SJCRH30 (cell line): ENCODE measurements around the gene ACBD4. TPM values are rescaled to one million over a fixed set of nuclear protein-coding genes. Genes with fewer than 3 reads are reported as not detected.

ENCODE experiments used
- DNase-seq, 2 experiments: peaks; one replicate each; pipeline ENCODE4 v3.0.0-alpha.2; 2015 to 2020
- H3K27ac ChIP-seq: fragments of 250-450 bp; sonication (Bioruptor Pico); 2 replicates; pipeline ENCODE4 v1.5.1; 2020; ENCODE audit warnings: mild to moderate bottlenecking, moderate library complexity
- H3K27me3 ChIP-seq: fragments of 250-450 bp; sonication (Bioruptor Pico); 2 replicates; pipeline ENCODE4 v1.5.1; 2020; ENCODE audit warnings: mild to moderate bottlenecking, moderate library complexity
- H3K36me3 ChIP-seq: fragments of 250-450 bp; sonication (Bioruptor Pico); 2 replicates; pipeline ENCODE4 v1.5.1; 2020; ENCODE audit warnings: mild to moderate bottlenecking, moderate library complexity
- H3K4me1 ChIP-seq: fragments of 250-450 bp; sonication (Bioruptor Pico); 2 replicates; pipeline ENCODE4 v1.5.1; 2020; ENCODE audit warnings: mild to moderate bottlenecking, moderate library complexity
- H3K4me3 ChIP-seq: fragments of 250-450 bp; sonication (Bioruptor Pico); 2 replicates; pipeline ENCODE4 v1.5.1; 2020; ENCODE audit warnings: mild to moderate bottlenecking, moderate library complexity
- H3K9me3 ChIP-seq: fragments of 250-450 bp; sonication (Bioruptor Pico); replicated peaks from 2 replicates; pipeline ENCODE4 v1.5.1; 2020; ENCODE audit warnings: mild to moderate bottlenecking, moderate library complexity
- total RNA-seq: library from RNA; depleted of rRNA; stranded (reverse); fragments of >200 nt; shearing (Covaris generic); gene quantifications from 2 replicates; pipeline ENCODE4 v1.2.3, GENCODE V29; 2014

The ACBD4 gene
- total RNA-seq, 1 experiment from 2014 or later: 0.61 TPM

DNA sequence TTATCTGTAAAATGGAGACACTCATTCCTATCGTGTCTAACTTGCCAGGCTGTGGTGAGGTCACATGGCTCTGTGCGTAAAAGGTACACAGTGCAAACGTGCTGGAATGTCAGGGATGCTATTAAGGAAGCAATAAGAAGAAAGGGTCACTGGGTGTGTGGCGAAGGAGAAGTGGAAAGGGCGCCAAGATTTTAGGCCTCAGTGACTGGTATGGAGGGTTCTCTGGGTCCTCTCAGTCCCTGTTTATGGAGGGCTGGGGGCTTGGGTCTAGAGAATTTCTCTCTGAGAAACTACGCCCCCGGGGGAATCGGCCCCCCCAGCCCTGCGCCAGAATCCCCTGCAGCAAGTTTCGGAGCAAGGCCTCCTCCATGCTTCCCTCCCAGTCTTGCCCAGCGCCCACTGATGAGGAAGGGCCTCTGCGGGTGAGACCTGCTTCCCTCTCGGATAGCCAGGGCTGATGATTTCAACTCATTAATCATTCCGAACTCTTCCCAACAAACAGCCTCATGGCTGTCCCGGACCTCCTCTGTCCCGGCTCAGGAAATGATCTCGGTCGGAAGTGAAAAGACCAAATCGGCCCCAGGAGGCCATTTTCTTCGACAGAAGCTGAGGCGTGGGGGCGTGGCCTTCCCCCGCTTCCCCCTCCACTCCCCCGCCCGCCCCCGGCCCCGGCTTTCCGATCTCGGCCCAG, 11.5 kb downstream of the ACBD4 start:
- H3K4me1 ChIP-seq: peaks cover 16% of the 10 kb centered on the region; the same call in 1 of the 2 replicates
- peak; percentile 80 to 89 for DNase-seq

GRCh38 chr17:45147581-45148182, 12.2 kb downstream of the ACBD4 start:
- H3K9me3 ChIP-seq: no peaks in the 10 kb centered on the region
- H3K27me3 ChIP-seq: no peaks in the 10 kb centered on the region
- peak overlapping the region; percentile 98 for H3K27ac ChIP-seq
- DNase-seq: peak; percentile 85 to 93
- H3K36me3 ChIP-seq: no peaks in the 10 kb centered on the region
- peaks cover 16% of the 10 kb centered on the region; the same call in 1 of the 2 replicates for H3K4me1 ChIP-seq
- peak overlapping the region; percentile 71 for H3K4me3 ChIP-seq

More for the DNA sequence above, 11.5 kb downstream of the ACBD4 start:
- no peaks in the 10 kb centered on the region for H3K9me3 ChIP-seq
- H3K27ac ChIP-seq: peak overlapping the region; percentile 98
- H3K27me3 ChIP-seq: no peaks in the 10 kb centered on the region
- H3K4me3 ChIP-seq: peak overlapping the region; percentile 71
- H3K36me3 ChIP-seq: no peaks in the 10 kb centered on the region

- H3K4me3 ChIP-seq: peak within 1 kb of the TSS; percentile 80
Observed at GRCh38 chr17:45148183-45149036, 12.9 kb downstream of the ACBD4 start, which contains the start of gene HEXIM1. Gene HEXIM1, plus strand, starts transcription at chr17:45148475. Its CDS starts 716 bp downstream, at chr17:45149191.

GRCh38 chr17:45149037-45149668, 13.7 kb downstream of the ACBD4 start:
- H3K9me3 ChIP-seq: no peaks in the 10 kb centered on the region
- H3K4me3 ChIP-seq: peak overlapping the region; percentile 80
- peak overlapping the region; percentile 32 for H3K27ac ChIP-seq
- H3K4me1 ChIP-seq: peaks cover 16% of the 10 kb centered on the region; the same call in 1 of the 2 replicates
- H3K36me3 ChIP-seq: no peaks in the 10 kb centered on the region
- peak; percentile 90 to 92 for DNase-seq
- no peaks in the 10 kb centered on the region for H3K27me3 ChIP-seq

More at GRCh38 chr17:45148183-45149036, 12.9 kb downstream of the ACBD4 start, which contains the start of gene HEXIM1:
- Histone ChIP-seq H3K36me3 (no peaks in the 10 kb centered on the region), H3K4me1 (peaks cover 16% of the 10 kb centered on the region; the same call in 1 of the 2 replicates), H3K27me3 (no peaks in the 10 kb centered on the region), H3K9me3 (no peaks in the 10 kb centered on the region), H3K27ac (peak within 1 kb of the TSS; percentile 98)
- peak; percentile 99 to 100 for DNase-seq

- DNase-seq: peak; percentile 52 to 68
- H3K36me3 ChIP-seq: no peaks in the 10 kb centered on the region
- peak overlapping the region; percentile 80 for H3K4me3 ChIP-seq
- peak overlapping the region; percentile 32 for H3K27ac ChIP-seq
- peaks cover 16% of the 10 kb centered on the region; the same call in 1 of the 2 replicates for H3K4me1 ChIP-seq
- no peaks in the 10 kb centered on the region for H3K27me3 ChIP-seq
- no peaks in the 10 kb centered on the region for H3K9me3 ChIP-seq
Observed at GRCh38 chr17:45149669-45150664, 14.5 kb downstream of the ACBD4 start.

DNA sequence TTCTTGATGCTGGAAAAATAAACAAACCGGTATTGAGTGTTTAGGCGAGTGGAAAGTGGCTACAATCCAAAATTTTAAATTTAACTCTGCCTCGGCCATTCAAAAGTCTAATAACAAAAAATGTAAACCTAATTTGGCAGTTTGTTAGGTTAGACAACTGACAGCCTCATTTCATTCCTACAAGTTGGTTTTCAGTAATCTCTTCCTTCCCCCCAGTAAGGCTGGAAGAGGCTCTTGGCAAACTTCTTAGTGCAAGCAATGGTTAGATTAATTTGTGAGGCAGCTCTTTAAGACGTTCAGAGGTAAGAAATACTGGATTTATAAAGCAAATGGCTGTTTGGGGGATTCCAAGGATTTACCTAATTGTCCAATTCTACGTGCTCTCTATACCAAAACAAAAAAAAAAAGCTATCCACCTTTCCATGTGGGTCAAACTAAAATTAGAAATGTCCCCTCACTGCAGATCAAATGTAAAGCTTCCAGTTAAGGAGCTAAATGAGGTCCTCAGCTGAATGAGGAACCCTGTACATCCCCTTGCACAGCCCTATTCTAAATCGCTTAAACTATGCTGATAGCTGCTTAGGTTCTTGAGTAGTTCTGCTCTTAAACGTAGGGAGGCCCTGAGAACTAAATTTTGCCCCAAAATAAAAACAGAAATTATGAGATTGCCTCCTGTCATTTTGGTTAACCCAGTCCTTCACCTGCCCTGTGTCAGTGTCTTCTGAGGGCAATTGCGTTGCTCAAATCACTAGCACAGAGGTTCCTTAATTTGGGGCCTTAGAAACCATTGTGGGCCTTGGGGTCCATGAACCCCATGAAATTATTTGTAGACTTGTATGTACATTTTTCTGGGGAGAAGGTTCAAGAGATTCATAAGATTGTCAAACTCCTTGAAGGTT, 15.7 kb downstream of the ACBD4 start:
- no peak for DNase-seq
- H3K27me3 ChIP-seq: no peaks in the 10 kb centered on the region
- no peak overlapping the region for H3K27ac ChIP-seq
- no peaks in the 10 kb centered on the region for H3K36me3 ChIP-seq
- peaks cover 16% of the 10 kb centered on the region; the same call in 1 of the 2 replicates for H3K4me1 ChIP-seq
- peak overlapping the region; percentile 80 for H3K4me3 ChIP-seq
- no peaks in the 10 kb centered on the region for H3K9me3 ChIP-seq

DNA sequence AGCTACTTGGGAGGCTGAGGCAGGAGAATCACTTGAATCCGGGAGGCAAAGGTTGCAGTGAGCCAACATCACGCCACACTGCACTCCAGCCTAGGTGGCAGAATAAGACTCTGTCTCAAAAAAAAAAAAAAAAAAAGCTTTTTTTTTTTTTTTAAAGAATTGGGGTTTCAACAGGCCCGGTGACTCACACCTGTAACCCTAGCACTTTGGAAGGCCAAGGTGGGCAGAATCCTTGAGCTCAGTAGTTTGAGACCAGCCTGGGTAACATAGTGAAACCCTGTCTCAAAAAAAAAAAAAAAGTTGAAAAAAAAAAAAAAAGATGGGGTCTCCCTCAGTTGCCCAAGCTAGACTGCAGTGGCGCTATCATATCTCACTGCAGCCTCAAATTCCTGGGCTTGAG, 19.5 kb downstream of the ACBD4 start:
- Histone ChIP-seq H3K9me3 (no peaks in the 10 kb centered on the region), H3K27ac (no peak overlapping the region), H3K27me3 (no peaks in the 10 kb centered on the region), H3K4me3 (no peak overlapping the region), H3K36me3 (no peaks in the 10 kb centered on the region), H3K4me1 (peaks cover 10% of the 10 kb centered on the region; the same call in 1 of the 2 replicates)
- no peak for DNase-seq

DNA sequence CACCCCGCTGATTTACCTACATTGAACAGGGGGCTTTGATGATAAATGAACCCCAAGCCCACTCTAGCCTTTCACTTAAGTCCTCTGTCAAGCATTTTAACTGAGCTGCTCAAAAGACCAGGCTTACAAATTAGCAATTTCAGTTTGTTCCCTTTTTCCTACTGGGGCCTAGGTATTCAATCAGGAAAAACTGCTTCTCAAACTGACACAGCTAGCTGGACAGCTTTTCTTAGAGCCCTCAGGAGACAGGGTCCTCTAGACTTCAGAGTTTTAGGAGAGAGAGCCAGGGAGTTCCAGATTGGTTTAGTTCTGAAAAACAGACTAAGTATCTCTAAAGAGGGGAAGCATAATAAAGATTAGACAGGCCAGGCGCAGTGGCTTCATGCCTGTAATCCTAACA, 20.0 kb downstream of the ACBD4 start:
- no peaks in the 10 kb centered on the region for H3K9me3 ChIP-seq
- no peaks in the 10 kb centered on the region for H3K36me3 ChIP-seq
- no peaks in the 10 kb centered on the region for H3K27me3 ChIP-seq
- no peak for DNase-seq
- peaks cover 10% of the 10 kb centered on the region; the same call in 1 of the 2 replicates for H3K4me1 ChIP-seq
- no peak overlapping the region for H3K27ac ChIP-seq
- no peak overlapping the region for H3K4me3 ChIP-seq

DNA sequence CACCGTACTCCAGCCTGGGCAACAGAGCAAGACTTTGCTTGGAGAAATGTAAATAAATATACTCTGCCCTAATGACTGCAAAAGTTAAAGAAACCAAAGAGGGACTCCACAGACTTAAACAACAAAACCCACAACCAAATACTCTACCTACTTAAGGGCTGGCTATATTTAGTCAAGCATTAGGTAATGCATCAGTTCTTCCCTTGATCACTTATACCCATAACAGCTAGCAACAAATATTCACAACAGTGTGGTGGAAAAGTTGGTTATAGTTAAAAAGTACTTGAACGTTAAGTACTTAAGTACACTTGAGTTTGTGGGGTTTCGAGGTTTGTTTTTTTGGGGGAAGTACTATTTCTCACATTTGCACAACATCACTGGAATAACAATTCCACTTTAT, 20.8 kb downstream of the ACBD4 start:
- Histone ChIP-seq H3K36me3 (no peaks in the 10 kb centered on the region), H3K4me1 (peaks cover 6% of the 10 kb centered on the region; the same call in 1 of the 2 replicates), H3K4me3 (no peak overlapping the region), H3K27me3 (no peaks in the 10 kb centered on the region), H3K27ac (no peak overlapping the region), H3K9me3 (no peaks in the 10 kb centered on the region)
- no peak for DNase-seq

DNA sequence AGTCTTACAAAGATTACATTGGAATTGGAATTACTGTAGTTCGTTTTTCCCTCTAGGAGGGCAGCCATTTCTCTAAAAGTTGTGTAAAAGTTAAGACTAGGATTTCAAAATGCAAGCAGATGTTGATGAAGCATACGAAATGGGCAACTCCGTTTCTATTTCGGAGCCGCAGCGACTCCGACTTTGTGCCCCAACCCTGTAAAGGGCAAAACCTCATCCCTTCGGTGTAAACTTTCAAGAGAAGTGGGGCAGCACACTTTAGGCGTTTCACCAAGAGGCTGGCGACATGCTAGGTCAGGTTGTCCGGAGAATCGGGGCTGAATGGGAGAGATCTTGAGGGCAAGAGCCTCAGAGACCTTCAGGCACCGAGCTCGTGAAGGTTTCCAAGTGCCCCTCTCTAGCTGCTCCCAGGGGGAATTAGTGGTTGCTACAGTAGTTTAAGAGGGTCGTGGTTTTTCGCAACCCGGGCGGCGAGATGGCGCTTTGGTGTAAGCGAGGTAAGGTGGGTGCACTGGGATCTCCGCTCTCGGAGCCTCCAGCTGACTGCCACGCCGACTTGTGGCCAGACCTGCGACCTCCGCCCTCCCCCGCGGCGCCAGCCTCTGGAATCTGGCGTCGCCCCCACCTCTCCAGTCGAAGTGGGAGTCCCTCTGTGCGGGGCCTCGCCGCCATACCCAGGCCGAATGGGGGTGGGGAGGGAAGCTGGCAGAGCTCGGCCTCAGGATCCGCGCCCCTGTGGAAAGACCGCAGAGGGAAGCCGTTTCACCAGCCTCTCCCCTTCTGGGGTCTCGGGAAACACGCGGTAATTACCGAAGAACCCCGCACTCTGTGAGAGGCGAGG, 25.2 kb downstream of the ACBD4 start:
- no peaks in the 10 kb centered on the region for H3K27me3 ChIP-seq
- H3K9me3 ChIP-seq: no peaks in the 10 kb centered on the region
- peak overlapping the region; percentile 98 for H3K27ac ChIP-seq
- DNase-seq: peak; percentile 73 to 79
- H3K4me3 ChIP-seq: peak overlapping the region; percentile 90
- H3K36me3 ChIP-seq: no peaks in the 10 kb centered on the region
- H3K4me1 ChIP-seq: no peaks in the 10 kb centered on the region; the same call in 1 of the 2 replicates

- H3K9me3 ChIP-seq: no peaks in the 10 kb centered on the region
Observed at GRCh38 chr17:45161288-45162024, 26.0 kb downstream of the ACBD4 start, which contains the start of gene HEXIM2. Gene HEXIM2, plus strand, starts transcription at chr17:45161875. Its CDS starts 919 bp downstream, at chr17:45162794.

More at GRCh38 chr17:45161288-45162024, 26.0 kb downstream of the ACBD4 start, which contains the start of gene HEXIM2:
- Histone ChIP-seq H3K36me3 (no peaks in the 10 kb centered on the region), H3K27me3 (no peaks in the 10 kb centered on the region), H3K27ac (peak within 1 kb of the TSS; percentile 98), H3K4me1 (no peaks in the 10 kb centered on the region; the same call in 1 of the 2 replicates), H3K4me3 (peak within 1 kb of the TSS; percentile 90)
- peak; percentile 99 to 100 for DNase-seq
